SJCRH30 (cell line): ENCODE measurements around the gene ZSWIM4. TPM values are rescaled to one million over a fixed set of nuclear protein-coding genes. Genes with fewer than 3 reads are reported as not detected.
"Not testable (repeated sequence)": the region's sequence is repeated elsewhere in the genome, so short reads cannot be mapped to it uniquely, and the experiment has no call there.

Source experiments
- DNase-seq, 2 experiments: peaks; one replicate each; pipeline ENCODE4 v3.0.0-alpha.2; 2015 to 2020
- H3K27ac ChIP-seq: fragments of 250-450 bp; sonication (Bioruptor Pico); 2 replicates; pipeline ENCODE4 v1.5.1; 2020; ENCODE audit warnings: mild to moderate bottlenecking, moderate library complexity
- H3K27me3 ChIP-seq: fragments of 250-450 bp; sonication (Bioruptor Pico); 2 replicates; pipeline ENCODE4 v1.5.1; 2020; ENCODE audit warnings: mild to moderate bottlenecking, moderate library complexity
- H3K36me3 ChIP-seq: fragments of 250-450 bp; sonication (Bioruptor Pico); 2 replicates; pipeline ENCODE4 v1.5.1; 2020; ENCODE audit warnings: mild to moderate bottlenecking, moderate library complexity
- H3K4me1 ChIP-seq: fragments of 250-450 bp; sonication (Bioruptor Pico); 2 replicates; pipeline ENCODE4 v1.5.1; 2020; ENCODE audit warnings: mild to moderate bottlenecking, moderate library complexity
- H3K4me3 ChIP-seq: fragments of 250-450 bp; sonication (Bioruptor Pico); 2 replicates; pipeline ENCODE4 v1.5.1; 2020; ENCODE audit warnings: mild to moderate bottlenecking, moderate library complexity
- H3K9me3 ChIP-seq: fragments of 250-450 bp; sonication (Bioruptor Pico); replicated peaks from 2 replicates; pipeline ENCODE4 v1.5.1; 2020; ENCODE audit warnings: mild to moderate bottlenecking, moderate library complexity
- total RNA-seq: library from RNA; depleted of rRNA; stranded (reverse); fragments of >200 nt; shearing (Covaris generic); gene quantifications from 2 replicates; pipeline ENCODE4 v1.2.3, GENCODE V29; 2014

ZSWIM4 gene
- total RNA-seq, 1 experiment from 2014 or later, result 18.3 TPM

DNA sequence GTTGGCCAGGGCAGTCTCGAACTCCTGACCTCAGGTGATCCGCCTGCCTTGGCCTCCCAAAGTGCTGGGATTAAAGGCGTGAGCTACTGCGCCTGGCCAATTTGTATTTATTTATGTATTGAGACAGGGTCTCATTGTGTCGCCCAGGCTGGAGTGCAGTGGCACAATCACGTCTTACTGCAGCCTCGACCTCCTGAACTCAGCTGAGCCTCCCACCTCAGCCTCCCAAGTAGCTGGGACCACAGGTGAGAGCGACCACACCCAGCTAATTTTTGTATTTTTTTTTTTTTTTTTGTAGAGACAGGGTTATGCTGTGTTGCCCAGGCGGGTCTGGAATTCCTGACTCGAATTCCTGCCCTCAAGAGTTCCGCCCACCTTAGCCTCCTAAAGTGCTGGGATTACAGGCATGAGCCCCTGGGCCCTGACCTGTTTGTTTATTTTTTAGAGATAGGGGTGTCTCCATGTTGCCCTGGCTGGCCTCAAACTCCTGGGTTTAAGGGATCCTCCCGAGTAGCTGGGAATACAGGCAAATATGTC, 57.0 kb downstream of the ZSWIM4 start:
- H3K36me3 ChIP-seq, H3K9me3 ChIP-seq, H3K4me3 ChIP-seq, H3K27me3 ChIP-seq: not testable (repeated sequence)
- H3K4me1 ChIP-seq, result peaks cover 39% of the 10 kb centered on the region
- H3K27ac ChIP-seq, result peak overlapping the region; percentile 100
- DNase-seq, result peak in 1 of 2 experiments; percentile 34

DNA sequence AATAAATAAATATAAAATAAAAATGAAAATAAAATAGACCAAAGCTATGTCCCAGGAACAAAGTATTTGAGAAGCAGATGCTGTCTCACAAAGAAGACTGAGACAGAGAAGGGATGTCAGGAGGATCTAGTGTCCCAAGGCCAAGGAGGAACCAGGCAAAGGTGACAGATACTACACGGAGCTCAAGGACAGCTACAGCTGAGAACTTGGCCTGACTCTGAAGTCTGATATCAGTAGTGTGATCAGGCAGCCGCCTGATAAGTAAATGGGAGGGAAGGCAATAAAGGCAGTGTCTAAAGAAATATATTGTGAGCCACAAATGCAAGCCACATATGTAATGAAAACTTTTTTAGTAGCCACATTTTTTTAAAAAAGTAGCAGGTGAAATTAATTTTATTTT, 61.3 kb downstream of the ZSWIM4 start:
- peaks cover 24% of the 10 kb centered on the region for H3K4me1 ChIP-seq
- H3K27me3 ChIP-seq, result no peaks in the 10 kb centered on the region
- DNase-seq, result no peak
- H3K27ac ChIP-seq, result no peak overlapping the region
- H3K4me3 ChIP-seq, result no peak overlapping the region
- H3K36me3 ChIP-seq, result no peaks in the 10 kb centered on the region
- H3K9me3 ChIP-seq, result no peaks in the 10 kb centered on the region

GRCh38 chr19:13859361-13859880, 64.2 kb downstream of the ZSWIM4 start:
- peaks cover 17% of the 10 kb centered on the region; the same call in 1 of the 2 replicates for H3K4me1 ChIP-seq
- DNase-seq, result peak; percentile 40 to 53
- no peak overlapping the region for H3K27ac ChIP-seq
- no peaks in the 10 kb centered on the region for H3K9me3 ChIP-seq
- H3K36me3 ChIP-seq, result no peaks in the 10 kb centered on the region
- H3K4me3 ChIP-seq, result no peak overlapping the region
- no peaks in the 10 kb centered on the region for H3K27me3 ChIP-seq

- peak overlapping the region; percentile 55 for H3K4me3 ChIP-seq
Observed at GRCh38 chr19:13860679-13861391, 65.6 kb downstream of the ZSWIM4 start.

DNA sequence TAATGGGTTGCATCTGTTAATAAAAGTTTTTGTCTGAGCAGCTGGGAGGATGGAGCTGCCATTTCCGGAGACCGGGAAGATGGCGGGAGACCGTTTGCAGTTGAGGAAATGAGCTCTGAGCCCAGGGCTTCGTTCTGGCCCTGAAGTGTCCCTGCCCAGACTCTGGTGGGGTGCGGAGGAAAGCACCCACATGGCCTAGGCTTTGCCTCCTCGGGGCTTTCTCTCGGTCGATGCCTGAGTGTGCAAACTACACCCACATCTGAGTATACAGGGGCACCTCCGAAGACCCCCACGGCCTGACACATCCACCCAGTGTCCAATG, 66.1 kb downstream of the ZSWIM4 start:
- H3K27ac ChIP-seq, result peak overlapping the region; percentile 97
- DNase-seq, result peak; percentile 71 to 79
- H3K4me1 ChIP-seq, result peaks cover 20% of the 10 kb centered on the region; the same call in 1 of the 2 replicates
- no peaks in the 10 kb centered on the region for H3K27me3 ChIP-seq
- peak overlapping the region; percentile 55 for H3K4me3 ChIP-seq
- no peaks in the 10 kb centered on the region for H3K9me3 ChIP-seq
- H3K36me3 ChIP-seq, result no peaks in the 10 kb centered on the region

More at GRCh38 chr19:13860679-13861391, 65.6 kb downstream of the ZSWIM4 start:
- no peaks in the 10 kb centered on the region for H3K36me3 ChIP-seq
- H3K9me3 ChIP-seq, result no peaks in the 10 kb centered on the region
- peaks cover 17% of the 10 kb centered on the region; the same call in 1 of the 2 replicates for H3K4me1 ChIP-seq
- peak; percentile 36 to 45 for DNase-seq
- H3K27me3 ChIP-seq, result no peaks in the 10 kb centered on the region
- H3K27ac ChIP-seq, result peak overlapping the region; percentile 97

DNA sequence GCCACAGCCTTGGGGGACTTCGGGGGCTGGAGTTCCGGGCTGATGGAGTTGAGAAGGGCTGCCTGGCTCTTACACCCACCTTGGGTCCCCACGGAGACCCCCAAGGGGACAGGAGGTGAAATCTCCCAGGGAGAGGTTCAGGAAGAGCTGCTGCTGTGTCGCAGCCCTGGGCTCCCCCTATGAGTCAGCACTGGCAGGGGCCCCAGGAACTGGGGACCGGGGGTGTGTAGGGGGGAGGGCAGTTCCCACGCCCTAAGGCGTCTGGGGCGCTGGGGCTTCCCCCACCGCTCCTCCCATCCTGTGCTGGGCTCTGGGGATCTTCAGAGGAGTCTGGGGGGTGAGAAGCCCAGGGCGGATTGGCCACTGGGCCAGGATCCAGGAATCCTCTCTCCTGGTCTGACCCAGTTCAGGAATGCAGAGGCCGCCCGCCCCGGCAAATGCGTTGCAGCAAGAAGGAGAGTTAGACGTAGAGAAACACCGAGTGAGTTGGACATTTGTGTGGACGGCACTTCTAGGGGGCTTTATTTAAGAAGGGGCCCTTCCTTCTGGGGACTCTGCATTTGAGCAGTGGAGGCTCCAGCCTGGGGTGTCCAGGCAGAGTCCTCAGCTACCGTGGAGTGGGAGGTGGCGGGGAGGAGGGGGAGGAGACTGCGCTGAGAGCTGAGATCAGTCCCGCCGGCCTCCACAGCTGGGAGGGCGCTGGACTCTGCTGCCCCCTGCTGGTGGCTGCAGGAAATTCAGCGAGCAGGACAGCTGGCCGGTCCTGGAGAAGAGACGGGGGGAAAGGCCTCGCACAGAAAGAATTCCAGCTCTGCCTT, 66.7 kb downstream of the ZSWIM4 start:
- Histone ChIP-seq H3K36me3 (no peaks in the 10 kb centered on the region), H3K27ac (peak overlapping the region; percentile 97), H3K4me1 (peaks cover 21% of the 10 kb centered on the region; the same call in 1 of the 2 replicates), H3K9me3 (no peaks in the 10 kb centered on the region), H3K4me3 (peak overlapping the region; percentile 55), H3K27me3 (no peaks in the 10 kb centered on the region)
- peak; percentile 98 for DNase-seq

DNA sequence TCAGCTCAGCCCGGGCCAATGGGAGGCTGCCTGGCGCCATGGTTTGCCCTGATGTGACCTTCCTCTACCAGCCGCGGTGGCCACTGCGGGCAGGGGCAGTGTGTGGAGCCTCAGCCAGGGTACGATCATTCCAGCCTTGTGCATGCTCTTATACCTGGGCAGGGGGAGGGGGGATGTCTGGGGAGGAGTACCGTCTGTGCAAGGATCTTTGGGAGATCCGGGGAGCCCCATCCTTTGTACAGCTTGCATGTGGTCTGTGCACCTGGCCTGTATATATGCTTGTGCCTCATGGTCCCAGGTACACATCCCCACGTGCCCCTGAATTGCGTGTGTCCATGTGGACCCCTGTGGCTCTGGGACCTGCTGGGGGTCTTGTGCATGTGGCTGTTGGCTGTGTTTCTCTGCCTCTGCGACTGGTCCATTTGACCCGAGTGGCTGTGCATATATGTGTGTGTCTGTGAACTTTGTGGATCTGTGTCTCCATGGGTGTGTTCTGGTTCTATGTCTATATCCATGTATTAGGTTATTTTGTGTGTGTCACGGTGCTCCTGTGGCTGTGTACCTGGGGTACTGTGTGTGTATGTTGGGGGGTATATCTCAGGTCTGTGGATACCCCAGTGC, 68.9 kb downstream of the ZSWIM4 start:
- peak overlapping the region; percentile 29; the same call in 1 of the 2 replicates for H3K27ac ChIP-seq
- H3K9me3 ChIP-seq, result no peaks in the 10 kb centered on the region
- peak; percentile 54 for DNase-seq
- H3K4me3 ChIP-seq, result peak overlapping the region; percentile 72
- H3K27me3 ChIP-seq, result no peaks in the 10 kb centered on the region
- peaks cover 21% of the 10 kb centered on the region; the same call in 1 of the 2 replicates for H3K4me1 ChIP-seq
- no peaks in the 10 kb centered on the region for H3K36me3 ChIP-seq

DNA sequence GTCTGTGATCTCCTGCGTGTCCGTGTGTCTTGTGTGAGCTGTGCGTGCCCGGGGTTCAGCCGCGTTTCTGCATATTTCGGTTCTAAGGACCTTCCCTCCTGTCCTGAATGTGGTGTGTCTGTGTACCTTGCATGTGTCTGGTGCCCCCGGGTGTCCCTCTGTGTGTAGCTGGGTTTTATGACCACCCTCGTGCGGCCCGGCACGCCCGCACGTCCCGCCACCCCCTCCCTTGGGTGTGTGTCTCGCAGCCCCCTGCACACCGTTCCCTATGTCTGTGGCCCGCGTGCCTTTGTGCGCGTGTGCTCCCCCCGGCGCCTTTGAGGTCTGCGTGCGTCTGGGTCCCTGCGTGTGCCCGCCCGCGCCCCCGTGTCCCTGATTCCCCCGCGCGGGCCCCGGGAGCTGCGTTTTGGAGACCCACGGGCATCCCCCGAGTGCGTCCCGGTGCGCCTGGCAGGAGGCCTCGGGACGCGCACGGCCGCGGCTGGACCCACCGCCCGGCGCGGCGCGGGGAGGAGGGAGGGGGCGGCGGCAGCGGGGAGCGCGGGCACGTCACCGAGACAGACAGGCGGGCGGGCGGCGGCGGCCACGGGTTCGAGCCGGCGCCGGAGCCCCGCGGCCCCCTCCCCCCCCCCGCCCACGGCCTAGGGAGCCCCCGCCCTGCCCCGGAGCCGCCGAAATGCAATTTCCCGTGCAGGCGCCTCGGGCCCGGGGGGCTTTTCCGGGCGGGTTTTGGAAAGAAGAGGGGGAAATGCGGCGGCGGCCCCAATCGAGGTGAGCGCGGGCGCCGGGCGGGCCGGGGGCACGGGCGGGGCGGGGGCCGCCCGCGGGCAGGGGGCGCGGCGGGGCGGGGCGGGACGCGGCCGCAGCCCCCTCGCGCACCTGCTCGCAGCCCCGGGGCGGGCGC, 69.7 kb downstream of the ZSWIM4 start:
- peak overlapping the region; percentile 29; the same call in 1 of the 2 replicates for H3K27ac ChIP-seq
- H3K9me3 ChIP-seq, result no peaks in the 10 kb centered on the region
- H3K4me1 ChIP-seq, result peaks cover 21% of the 10 kb centered on the region; the same call in 1 of the 2 replicates
- DNase-seq, result peak; percentile 45 to 51
- H3K4me3 ChIP-seq, result peak overlapping the region; percentile 72
- no peaks in the 10 kb centered on the region for H3K27me3 ChIP-seq
- H3K36me3 ChIP-seq, result no peaks in the 10 kb centered on the region

- no peaks in the 10 kb centered on the region for H3K27me3 ChIP-seq
- H3K36me3 ChIP-seq, result no peaks in the 10 kb centered on the region
- peak overlapping the region; percentile 47 for H3K27ac ChIP-seq
- H3K4me1 ChIP-seq, result peaks cover 18% of the 10 kb centered on the region
- peak; percentile 78 to 81 for DNase-seq
- no peaks in the 10 kb centered on the region for H3K9me3 ChIP-seq
- H3K4me3 ChIP-seq, result peak overlapping the region; percentile 72
Observed at GRCh38 chr19:13865571-13866462, 70.6 kb downstream of the ZSWIM4 start.

- Histone ChIP-seq H3K36me3 (no peaks in the 10 kb centered on the region), H3K27ac (peak overlapping the region; percentile 47; the same call in 1 of the 2 replicates), H3K9me3 (no peaks in the 10 kb centered on the region), H3K4me3 (peak overlapping the region; percentile 72), H3K4me1 (peaks cover 22% of the 10 kb centered on the region), H3K27me3 (no peaks in the 10 kb centered on the region)
- no peak for DNase-seq
Observed at GRCh38 chr19:13866463-13867046, 71.3 kb downstream of the ZSWIM4 start.

GRCh38 chr19:13868663-13869062, 73.4 kb downstream of the ZSWIM4 start:
- DNase-seq, result no peak
- H3K27me3 ChIP-seq, result no peaks in the 10 kb centered on the region
- H3K9me3 ChIP-seq, result no peaks in the 10 kb centered on the region
- H3K4me1 ChIP-seq, result peaks cover 23% of the 10 kb centered on the region
- no peaks in the 10 kb centered on the region for H3K36me3 ChIP-seq
- no peak overlapping the region for H3K4me3 ChIP-seq
- no peak overlapping the region for H3K27ac ChIP-seq

DNA sequence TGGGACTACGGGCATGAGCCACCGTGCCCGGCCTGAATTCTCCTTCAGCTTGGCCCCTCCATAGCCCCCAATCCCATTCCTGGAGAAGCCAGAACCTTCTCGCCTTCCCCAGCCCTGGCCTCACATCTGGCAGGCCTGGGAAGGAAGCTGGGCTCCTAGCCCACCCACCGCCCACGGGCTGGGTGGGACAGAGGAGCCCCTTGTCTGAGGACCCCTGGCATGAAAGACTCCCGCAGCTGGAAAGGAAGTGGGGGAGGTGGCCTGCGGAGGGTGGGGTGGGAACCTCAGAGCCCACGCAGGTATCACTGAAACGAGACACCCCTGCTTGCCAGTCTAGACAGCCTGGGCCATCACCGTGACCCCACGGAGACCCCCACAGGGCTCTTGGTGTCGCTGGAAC, 74.0 kb downstream of the ZSWIM4 start:
- H3K4me1 ChIP-seq, result peaks cover 17% of the 10 kb centered on the region
- no peak for DNase-seq
- H3K36me3 ChIP-seq, result no peaks in the 10 kb centered on the region
- no peaks in the 10 kb centered on the region for H3K27me3 ChIP-seq
- no peak overlapping the region for H3K4me3 ChIP-seq
- no peak overlapping the region for H3K27ac ChIP-seq
- no peaks in the 10 kb centered on the region for H3K9me3 ChIP-seq
